HG03571 (cell line): ENCODE results near the gene RAB1A.

Experiments used
- ATAC-seq: cut with Tn5 transposase; IDR thresholded peaks from one replicate; pipeline ENCODE4 v1.9.1; 2021; ENCODE audit not compliant: unreplicated experiment

The RAB1A gene

GRCh38 chr2:65096948-65097347, 33.0 kb downstream of the RAB1A start:
- ATAC-seq: no peak

- ATAC-seq: no peak
These were observed 36.7 kb downstream of the RAB1A start for GRCh38 chr2:65093211-65093610.

DNA sequence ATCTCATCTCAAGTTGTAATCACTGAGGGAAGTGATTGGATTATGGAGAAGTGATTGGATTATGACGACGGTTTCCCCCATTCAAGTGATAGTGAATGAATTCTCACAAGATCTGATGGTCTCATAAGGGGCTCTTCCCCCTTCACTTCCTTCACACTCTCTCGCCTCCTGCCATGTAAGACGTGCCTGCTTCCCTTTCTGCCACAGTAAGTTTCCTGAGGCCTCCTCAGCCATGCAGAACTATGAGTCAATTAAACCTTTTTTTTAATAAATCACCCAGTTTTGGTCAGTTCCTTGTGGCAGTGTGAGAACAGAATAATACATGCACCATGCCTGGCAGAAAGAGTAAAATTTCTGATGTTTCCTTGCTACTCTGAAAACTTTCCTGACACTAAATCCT, 37.1 kb downstream of the RAB1A start:
- no peak for ATAC-seq

GRCh38 chr2:65085148-65085547, 44.8 kb downstream of the RAB1A start:
- ATAC-seq: no peak

DNA sequence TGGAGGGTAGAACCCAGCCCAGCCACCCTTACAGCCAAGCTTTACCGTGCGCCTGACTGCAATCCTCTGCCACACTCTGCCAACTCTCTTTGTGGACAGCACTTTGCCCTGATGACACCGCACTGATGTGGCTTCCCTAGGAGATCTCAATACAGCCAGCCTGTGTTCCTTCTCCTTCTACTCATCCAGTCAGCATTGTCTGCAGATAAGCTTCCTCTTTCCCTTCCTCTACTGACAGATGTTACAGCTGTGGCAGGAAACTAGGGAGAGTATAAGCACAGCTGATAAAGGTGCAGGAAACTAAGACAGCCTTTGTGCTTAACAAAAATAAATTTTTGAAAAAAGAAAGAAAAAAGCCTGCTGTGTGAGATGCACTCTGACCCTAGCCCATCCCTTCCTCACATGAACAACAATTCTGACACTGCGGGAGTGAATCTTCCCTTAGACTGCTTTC, 48.6 kb downstream of the RAB1A start:
- ATAC-seq: no peak

GRCh38 chr2:65079017-65079416, 50.9 kb downstream of the RAB1A start:
- ATAC-seq: no peak

- ATAC-seq: no peak
These were observed 52.0 kb downstream of the RAB1A start for GRCh38 chr2:65077898-65078297.

GRCh38 chr2:65076345-65076710, 53.6 kb downstream of the RAB1A start:
- ATAC-seq: no peak

GRCh38 chr2:65075605-65076344, 54.1 kb downstream of the RAB1A start:
- ATAC-seq: no peak

- ATAC-seq: no peak
These were observed 54.7 kb downstream of the RAB1A start for GRCh38 chr2:65075176-65075575.

DNA sequence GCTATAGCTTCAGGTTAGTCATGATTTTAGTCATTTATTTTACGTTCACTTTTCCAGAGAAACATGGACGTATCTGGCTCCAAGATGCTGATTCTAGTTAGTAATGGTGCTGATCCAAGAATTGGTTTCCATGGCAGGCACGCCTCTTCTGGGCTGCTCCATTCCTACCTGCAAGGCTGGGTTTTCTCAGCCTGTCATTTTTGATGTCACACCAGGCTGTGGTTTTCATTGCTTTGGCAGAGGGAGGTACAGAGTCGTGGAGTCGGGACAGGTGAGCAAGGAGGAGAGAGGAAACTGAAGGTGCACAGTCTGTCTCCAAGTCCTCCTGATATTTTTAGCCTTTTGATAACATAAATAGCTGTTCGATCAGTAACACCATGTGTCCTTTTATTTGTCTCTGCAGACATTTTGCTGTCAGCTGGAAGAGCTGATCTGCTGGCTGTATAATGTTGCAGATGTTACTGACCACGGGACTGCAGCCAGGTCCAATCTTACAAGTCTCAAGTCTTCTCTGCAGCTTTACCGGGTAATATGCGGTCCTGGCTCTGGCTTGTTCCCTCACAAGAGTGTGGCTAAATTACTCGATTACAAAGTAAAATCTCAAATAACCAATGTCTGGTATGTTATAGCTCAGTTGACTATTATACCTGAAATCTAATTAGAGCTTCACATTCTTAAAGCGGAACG, 55.9 kb downstream of the RAB1A start:
- no peak for ATAC-seq

- no peak for ATAC-seq
These were observed 57.5 kb downstream of the RAB1A start for GRCh38 chr2:65072181-65072970.

- no peak for ATAC-seq
These were observed 58.3 kb downstream of the RAB1A start for GRCh38 chr2:65071499-65072180.

- ATAC-seq: no peak
These were observed 59.0 kb downstream of the RAB1A start for GRCh38 chr2:65070856-65071255.

DNA sequence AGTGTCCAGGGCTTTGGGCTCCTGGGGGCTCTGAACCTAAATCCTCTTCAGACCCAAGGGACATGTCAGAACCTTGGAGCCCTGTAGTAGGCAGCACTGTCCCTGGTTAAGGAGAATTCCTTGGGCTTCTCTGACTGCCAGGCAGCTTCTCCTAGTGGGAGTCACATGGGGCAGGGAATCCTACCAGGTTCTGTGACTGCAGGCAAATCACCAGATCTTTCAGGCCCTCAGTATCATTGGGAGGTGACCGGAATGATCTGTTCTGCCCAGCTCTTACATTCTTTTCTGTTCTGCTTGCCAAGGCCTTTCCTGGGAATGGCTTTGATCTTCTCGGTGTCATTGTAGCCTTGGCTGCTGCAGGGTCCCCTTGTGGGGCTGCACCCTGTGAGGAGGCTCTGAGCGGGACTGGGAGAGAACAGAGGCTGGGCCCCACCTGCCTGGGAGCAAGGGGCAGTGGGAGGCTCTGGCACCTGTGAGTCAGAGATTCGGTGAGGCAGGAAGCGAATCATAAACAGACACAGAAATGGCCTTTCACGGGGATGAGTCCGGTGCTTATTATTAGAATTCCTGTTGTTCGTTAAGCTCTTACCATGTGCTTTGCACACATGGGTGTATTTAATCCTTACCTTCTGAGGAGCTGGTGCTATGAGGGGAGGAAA, 59.6 kb downstream of the RAB1A start:
- ATAC-seq: no peak

DNA sequence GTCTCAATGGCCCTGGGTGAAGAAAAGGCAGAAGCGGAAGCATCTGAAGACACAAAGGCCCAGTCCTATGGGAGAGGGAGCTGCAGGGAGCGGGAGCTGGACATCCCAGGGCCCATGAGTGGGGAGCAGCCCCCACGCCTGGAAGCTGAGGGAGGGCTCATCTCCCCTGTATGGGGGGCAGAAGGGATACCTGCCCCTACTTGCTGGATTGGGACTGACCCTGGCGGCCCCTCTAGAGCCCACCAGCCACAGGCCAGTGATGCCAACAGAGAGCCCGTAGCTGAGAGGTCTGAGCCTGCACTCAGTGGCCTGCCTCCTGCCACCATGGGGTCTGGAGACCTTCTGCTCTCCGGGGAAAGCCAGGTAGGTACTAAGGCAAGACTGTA, 60.5 kb downstream of the RAB1A start:
- ATAC-seq: no peak

DNA sequence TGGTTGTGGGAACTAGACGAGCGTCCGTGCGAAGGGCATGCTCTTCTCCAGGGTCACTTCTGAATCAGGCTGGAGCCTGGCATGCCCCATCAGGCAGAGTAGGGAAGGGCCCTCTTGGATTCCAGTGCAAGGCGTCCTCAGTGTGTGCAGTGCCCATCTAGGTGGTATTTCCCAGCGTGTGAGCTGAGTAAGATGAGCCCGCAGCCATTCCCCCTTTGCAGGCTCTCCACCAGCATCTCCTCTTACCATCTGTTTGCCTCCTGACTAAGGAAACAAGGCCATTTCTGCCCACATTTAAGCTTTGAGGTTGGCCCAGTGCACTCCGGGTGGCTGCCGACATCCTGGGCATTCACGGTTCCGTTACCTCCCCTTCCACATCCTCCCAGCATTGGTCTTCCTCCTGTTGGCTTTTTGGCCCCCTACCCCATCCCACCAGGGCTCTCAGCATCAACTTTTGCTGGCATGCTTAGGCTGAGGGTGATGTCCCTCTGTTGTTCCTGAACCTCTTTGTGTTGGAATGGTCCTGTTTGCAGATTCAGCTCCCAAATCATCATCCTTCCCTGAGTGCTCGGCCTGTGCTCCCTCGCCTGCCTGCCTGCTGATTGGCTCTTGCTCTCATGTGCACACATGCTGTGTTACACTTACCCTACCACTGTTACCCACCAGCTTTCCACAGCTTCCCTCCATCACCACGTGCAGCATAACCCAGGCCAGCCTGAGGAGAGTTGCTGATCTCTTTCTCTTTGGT, 61.9 kb downstream of the RAB1A start:
- ATAC-seq: no peak

- peak; percentile 76 for ATAC-seq
These were observed 65.0 kb downstream of the RAB1A start for GRCh38 chr2:65064728-65065552.
